ENCODE results near the gene MBOAT2.
"Not testable (repeated sequence)": the region's sequence is repeated elsewhere in the genome, so short reads cannot be mapped to it uniquely, and the experiment has no call there.

MBOAT2 gene

DNA sequence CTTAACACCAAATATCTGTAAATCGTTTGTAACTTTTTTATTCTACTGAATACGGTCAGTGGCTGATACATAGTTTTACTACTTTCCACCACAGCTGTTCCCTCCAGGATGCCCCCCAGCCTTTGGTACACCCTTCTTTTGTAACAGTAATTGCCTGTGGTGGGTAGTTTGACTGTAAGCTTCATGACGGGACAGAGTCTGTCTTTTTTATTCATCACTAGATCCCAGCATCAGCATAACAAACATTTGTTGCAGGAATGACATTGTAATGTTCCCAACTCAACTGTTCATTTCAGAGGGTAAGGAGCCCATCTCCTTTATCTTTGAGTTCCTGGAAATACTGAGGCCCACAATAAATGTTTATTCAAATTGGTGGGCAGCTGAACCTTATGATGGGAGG is 67.5 kb downstream of the MBOAT2 start:
- Histone ChIP-seq H3K14ac (ENCODE audit: low read length) (no peak overlapping the region), H3K9me3 (ENCODE audit: insufficient read depth, low read depth, low read length) (no peaks in the 10 kb centered on the region), H3K79me2 (ENCODE audit: control insufficient read depth, insufficient read depth, low read length, poor library complexity) (no peaks in the 10 kb centered on the region), H3K9ac (ENCODE audit: low read length) (no peak overlapping the region), H4K8ac (ENCODE audit: low read depth, low read length) (no peak overlapping the region), H3K4me3 (ENCODE audit: low read depth, low read length) (no peak overlapping the region), H2BK120ac (ENCODE audit: insufficient read depth, low read length, poor library complexity) (no peak overlapping the region), H3K36me3 (ENCODE audit: control insufficient read depth in 1 of 2, insufficient read depth in 2 of 2, low read length in 2 of 2) (no peaks in the 10 kb centered on the region), H2BK5ac (ENCODE audit: low read depth, low read length, poor library complexity) (no peak overlapping the region), H2BK12ac (ENCODE audit: low read length) (no peak overlapping the region), H3K27me3 (ENCODE audit: insufficient read depth, low read length) (no peaks in the 10 kb centered on the region), H2AFZ (ENCODE audit: insufficient read depth, low read length, poor library complexity) (no peak overlapping the region), H4K91ac (ENCODE audit: low read depth, low read length) (no peak overlapping the region), H3K18ac (ENCODE audit: low read length) (no peak overlapping the region), H2AK5ac (ENCODE audit: low read length) (no peak overlapping the region), H4K12ac (ENCODE audit: low read depth, low read length) (no peak overlapping the region), H3K27ac (ENCODE audit: low read depth, low read length) (no peak overlapping the region), H3K79me1 (ENCODE audit: low read length) (no peaks in the 10 kb centered on the region), H3K4me1 (ENCODE audit: control insufficient read depth in 1 of 2, insufficient read depth in 2 of 2, low read length in 2 of 2) (no peaks in the 10 kb centered on the region), H3K4me2 (ENCODE audit: low read length) (no peak overlapping the region), H3K4ac (ENCODE audit: low read depth, low read length) (no peak overlapping the region), H3K23ac (ENCODE audit: low read length) (no peak overlapping the region)
- DNase-seq, result no peak
- no CpG with 5 or more reads among the region's 3 CpGs for WGBS (ENCODE audit: extremely low coverage, insufficient coverage, insufficient read length)

DNA sequence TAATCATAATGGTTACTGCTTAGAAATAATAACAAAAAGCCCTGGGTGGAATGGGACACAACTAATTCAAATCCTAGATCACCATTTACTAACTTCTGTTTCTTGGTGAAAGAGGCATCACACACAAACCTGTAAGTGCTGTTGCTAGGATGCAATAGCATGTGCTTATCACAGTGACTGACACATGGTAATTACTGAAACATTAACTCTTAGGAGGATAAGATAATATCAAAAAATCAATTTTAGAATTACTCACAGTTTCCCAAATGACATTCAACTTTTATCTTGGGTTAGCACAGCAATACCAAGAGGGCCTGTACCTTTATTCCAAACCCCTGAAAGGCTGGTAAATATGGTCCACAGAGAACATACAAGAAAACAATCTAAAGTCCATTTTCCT is 69.1 kb downstream of the MBOAT2 start:
- no peak overlapping the region for H3K27ac ChIP-seq (ENCODE audit: low read depth, low read length)
- no peak overlapping the region for H3K14ac ChIP-seq (ENCODE audit: low read length)
- no peak overlapping the region for H2AFZ ChIP-seq (ENCODE audit: insufficient read depth, low read length, poor library complexity)
- no peak overlapping the region for H3K18ac ChIP-seq (ENCODE audit: low read length)
- H2BK12ac ChIP-seq (ENCODE audit: low read length), result no peak overlapping the region
- no peak overlapping the region for H2BK120ac ChIP-seq (ENCODE audit: insufficient read depth, low read length, poor library complexity)
- DNase-seq, result no peak
- H4K91ac ChIP-seq (ENCODE audit: low read depth, low read length), result no peak overlapping the region
- no peak overlapping the region for H2BK5ac ChIP-seq (ENCODE audit: low read depth, low read length, poor library complexity)
- H4K12ac ChIP-seq (ENCODE audit: low read depth, low read length), result no peak overlapping the region
- no peak overlapping the region for H3K23ac ChIP-seq (ENCODE audit: low read length)
- H3K9me3 ChIP-seq (ENCODE audit: insufficient read depth, low read depth, low read length), result no peaks in the 10 kb centered on the region
- no peaks in the 10 kb centered on the region for H3K4me1 ChIP-seq (ENCODE audit: control insufficient read depth in 1 of 2, insufficient read depth in 2 of 2, low read length in 2 of 2)
- H2AK5ac ChIP-seq (ENCODE audit: low read length), result no peak overlapping the region
- no peak overlapping the region for H4K8ac ChIP-seq (ENCODE audit: low read depth, low read length)
- H3K36me3 ChIP-seq (ENCODE audit: control insufficient read depth in 1 of 2, insufficient read depth in 2 of 2, low read length in 2 of 2), result no peaks in the 10 kb centered on the region
- no peaks in the 10 kb centered on the region for H3K27me3 ChIP-seq (ENCODE audit: insufficient read depth, low read length)
- no peak overlapping the region for H3K4me3 ChIP-seq (ENCODE audit: low read depth, low read length)
- no peak overlapping the region for H3K9ac ChIP-seq (ENCODE audit: low read length)
- H3K4me2 ChIP-seq (ENCODE audit: low read length), result no peak overlapping the region
- no peaks in the 10 kb centered on the region for H3K79me1 ChIP-seq (ENCODE audit: low read length)
- H3K4ac ChIP-seq (ENCODE audit: low read depth, low read length), result no peak overlapping the region
- H3K79me2 ChIP-seq (ENCODE audit: control insufficient read depth, insufficient read depth, low read length, poor library complexity), result no peaks in the 10 kb centered on the region

DNA sequence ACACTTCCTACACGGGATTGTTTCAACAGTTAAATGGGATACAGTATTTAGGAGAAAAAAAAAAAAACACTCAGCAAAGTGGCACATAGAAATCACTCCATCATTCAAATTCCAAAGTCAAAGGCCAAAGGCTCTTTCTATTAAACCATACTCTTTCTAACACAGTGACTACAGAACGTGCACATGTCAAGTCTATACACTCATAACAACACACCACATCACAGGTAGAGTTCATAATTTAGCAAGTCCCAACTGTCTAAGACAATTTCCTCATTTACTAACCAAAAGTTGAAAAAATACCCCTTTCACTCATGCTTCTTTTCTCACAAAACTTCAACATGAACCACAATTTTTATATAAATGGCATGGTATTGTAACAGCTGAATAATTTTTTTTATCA is 70.8 kb downstream of the MBOAT2 start:
- Histone ChIP-seq H2AFZ (ENCODE audit: insufficient read depth, low read length, poor library complexity) (no peak overlapping the region), H3K23ac (ENCODE audit: low read length) (no peak overlapping the region), H3K27ac (ENCODE audit: low read depth, low read length) (no peak overlapping the region), H3K4me3 (ENCODE audit: low read depth, low read length) (no peak overlapping the region), H4K8ac (ENCODE audit: low read depth, low read length) (no peak overlapping the region), H3K27me3 (ENCODE audit: insufficient read depth, low read length) (no peaks in the 10 kb centered on the region), H3K9me3 (ENCODE audit: insufficient read depth, low read depth, low read length) (no peaks in the 10 kb centered on the region), H3K9ac (ENCODE audit: low read length) (no peak overlapping the region), H4K91ac (ENCODE audit: low read depth, low read length) (no peak overlapping the region), H3K4me2 (ENCODE audit: low read length) (no peak overlapping the region), H2AK5ac (ENCODE audit: low read length) (no peak overlapping the region), H4K12ac (ENCODE audit: low read depth, low read length) (no peak overlapping the region), H2BK5ac (ENCODE audit: low read depth, low read length, poor library complexity) (no peak overlapping the region), H3K36me3 (ENCODE audit: control insufficient read depth in 1 of 2, insufficient read depth in 2 of 2, low read length in 2 of 2) (no peaks in the 10 kb centered on the region), H3K18ac (ENCODE audit: low read length) (no peak overlapping the region), H2BK12ac (ENCODE audit: low read length) (no peak overlapping the region), H3K4me1 (ENCODE audit: control insufficient read depth in 1 of 2, insufficient read depth in 2 of 2, low read length in 2 of 2) (no peaks in the 10 kb centered on the region), H3K79me1 (ENCODE audit: low read length) (no peaks in the 10 kb centered on the region), H3K4ac (ENCODE audit: low read depth, low read length) (no peak overlapping the region), H3K79me2 (ENCODE audit: control insufficient read depth, insufficient read depth, low read length, poor library complexity) (no peaks in the 10 kb centered on the region), H2BK120ac (ENCODE audit: insufficient read depth, low read length, poor library complexity) (no peak overlapping the region), H3K14ac (ENCODE audit: low read length) (no peak overlapping the region)
- no peak for DNase-seq
- WGBS (ENCODE audit: extremely low coverage, insufficient coverage, insufficient read length), result no CpG with 5 or more reads among the region's 2 CpGs

DNA sequence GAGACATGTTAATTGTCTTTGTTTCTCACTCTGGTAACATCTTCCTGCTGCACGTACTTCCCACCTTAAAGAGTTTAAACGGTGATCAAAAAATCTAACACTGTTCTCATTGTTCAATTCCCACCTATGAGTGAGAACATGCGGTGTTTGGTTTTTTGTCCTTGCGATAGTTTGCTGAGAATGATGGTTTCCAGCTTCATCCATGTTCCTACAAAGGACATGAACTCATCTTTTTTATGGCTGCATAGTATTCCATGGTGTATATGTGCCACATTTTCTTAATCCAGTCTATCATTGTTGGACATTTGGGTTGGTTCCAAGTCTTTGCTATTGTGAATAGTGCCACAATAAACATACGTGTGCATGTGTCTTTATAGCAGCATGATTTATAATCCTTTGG is 73.3 kb downstream of the MBOAT2 start:
- not testable (repeated sequence) for H3K4me2 ChIP-seq (ENCODE audit: low read length); H4K12ac ChIP-seq (ENCODE audit: low read depth, low read length); H2AFZ ChIP-seq (ENCODE audit: insufficient read depth, low read length, poor library complexity); H3K14ac ChIP-seq (ENCODE audit: low read length); H2BK12ac ChIP-seq (ENCODE audit: low read length); H3K27me3 ChIP-seq (ENCODE audit: insufficient read depth, low read length); H4K91ac ChIP-seq (ENCODE audit: low read depth, low read length); H3K4me3 ChIP-seq (ENCODE audit: low read depth, low read length); H3K79me1 ChIP-seq (ENCODE audit: low read length); DNase-seq; H3K18ac ChIP-seq (ENCODE audit: low read length); H3K27ac ChIP-seq (ENCODE audit: low read depth, low read length); H3K79me2 ChIP-seq (ENCODE audit: control insufficient read depth, insufficient read depth, low read length, poor library complexity); H3K9me3 ChIP-seq (ENCODE audit: insufficient read depth, low read depth, low read length); H2AK5ac ChIP-seq (ENCODE audit: low read length); H2BK5ac ChIP-seq (ENCODE audit: low read depth, low read length, poor library complexity); H3K23ac ChIP-seq (ENCODE audit: low read length); H4K8ac ChIP-seq (ENCODE audit: low read depth, low read length); H2BK120ac ChIP-seq (ENCODE audit: insufficient read depth, low read length, poor library complexity); H3K36me3 ChIP-seq (ENCODE audit: control insufficient read depth in 1 of 2, insufficient read depth in 2 of 2, low read length in 2 of 2); H3K4me1 ChIP-seq (ENCODE audit: control insufficient read depth in 1 of 2, insufficient read depth in 2 of 2, low read length in 2 of 2); H3K9ac ChIP-seq (ENCODE audit: low read length); H3K4ac ChIP-seq (ENCODE audit: low read depth, low read length)
- WGBS (ENCODE audit: extremely low coverage, insufficient coverage, insufficient read length), result no CpG with 5 or more reads among the region's 5 CpGs

DNA sequence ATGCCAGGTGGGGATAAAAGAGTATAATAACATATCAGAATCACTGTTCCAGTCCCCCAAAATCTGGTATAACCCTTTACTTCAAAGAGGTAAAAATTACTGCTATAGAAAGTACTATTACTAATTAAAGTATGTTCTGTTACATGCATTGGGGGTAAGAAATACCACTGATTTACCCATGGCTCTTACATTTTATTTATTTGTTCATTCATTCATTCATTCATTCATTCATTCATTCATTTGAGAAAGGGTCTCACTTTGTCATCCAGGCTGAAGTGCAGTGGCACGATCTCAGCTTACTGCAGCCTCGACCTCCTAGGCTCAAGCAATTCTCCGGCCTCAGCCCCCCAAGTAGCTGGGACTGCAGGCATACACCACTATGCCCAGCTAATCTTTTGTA is 74.4 kb downstream of the MBOAT2 start:
- H3K79me1 ChIP-seq (ENCODE audit: low read length), result no peaks in the 10 kb centered on the region
- no peaks in the 10 kb centered on the region for H3K9me3 ChIP-seq (ENCODE audit: insufficient read depth, low read depth, low read length)
- H3K9ac ChIP-seq (ENCODE audit: low read length), result no peak overlapping the region
- no CpG with 5 or more reads among the region's 3 CpGs for WGBS (ENCODE audit: extremely low coverage, insufficient coverage, insufficient read length)
- H4K12ac ChIP-seq (ENCODE audit: low read depth, low read length), result no peak overlapping the region
- no peaks in the 10 kb centered on the region for H3K79me2 ChIP-seq (ENCODE audit: control insufficient read depth, insufficient read depth, low read length, poor library complexity)
- H2AFZ ChIP-seq (ENCODE audit: insufficient read depth, low read length, poor library complexity), result no peak overlapping the region
- H3K4me1 ChIP-seq (ENCODE audit: control insufficient read depth in 1 of 2, insufficient read depth in 2 of 2, low read length in 2 of 2), result no peaks in the 10 kb centered on the region
- H3K23ac ChIP-seq (ENCODE audit: low read length), result no peak overlapping the region
- H4K8ac ChIP-seq (ENCODE audit: low read depth, low read length), result no peak overlapping the region
- H2BK12ac ChIP-seq (ENCODE audit: low read length), result no peak overlapping the region
- no peak overlapping the region for H3K18ac ChIP-seq (ENCODE audit: low read length)
- no peak overlapping the region for H3K27ac ChIP-seq (ENCODE audit: low read depth, low read length)
- H3K14ac ChIP-seq (ENCODE audit: low read length), result no peak overlapping the region
- no peaks in the 10 kb centered on the region for H3K27me3 ChIP-seq (ENCODE audit: insufficient read depth, low read length)
- H4K91ac ChIP-seq (ENCODE audit: low read depth, low read length), result no peak overlapping the region
- no peak overlapping the region for H2BK120ac ChIP-seq (ENCODE audit: insufficient read depth, low read length, poor library complexity)
- H2AK5ac ChIP-seq (ENCODE audit: low read length), result no peak overlapping the region
- H3K4me3 ChIP-seq (ENCODE audit: low read depth, low read length), result no peak overlapping the region
- H3K4me2 ChIP-seq (ENCODE audit: low read length), result no peak overlapping the region
- no peaks in the 10 kb centered on the region for H3K36me3 ChIP-seq (ENCODE audit: control insufficient read depth in 1 of 2, insufficient read depth in 2 of 2, low read length in 2 of 2)
- DNase-seq, result no peak
- H2BK5ac ChIP-seq (ENCODE audit: low read depth, low read length, poor library complexity), result no peak overlapping the region
- no peak overlapping the region for H3K4ac ChIP-seq (ENCODE audit: low read depth, low read length)
